MM.1S (cell line): Measurements from ENCODE around the gene GPR26.

Experiments used
- CTCF ChIP-seq: fragments of 300-600 bp; sonication (generic); IDR thresholded peaks from 2 replicates; pipeline ENCODE4 v1.5.1; 2016; ENCODE audit warnings: antibody characterized with exemption, low read length, mixed read lengths
- EZH2phosphoT487 ChIP-seq: fragments of 300-600 bp; sonication (generic); IDR thresholded peaks from 2 replicates; pipeline ENCODE4 v1.6.1; 2018; ENCODE audit warnings: antibody characterized with exemption, low read length

DNA sequence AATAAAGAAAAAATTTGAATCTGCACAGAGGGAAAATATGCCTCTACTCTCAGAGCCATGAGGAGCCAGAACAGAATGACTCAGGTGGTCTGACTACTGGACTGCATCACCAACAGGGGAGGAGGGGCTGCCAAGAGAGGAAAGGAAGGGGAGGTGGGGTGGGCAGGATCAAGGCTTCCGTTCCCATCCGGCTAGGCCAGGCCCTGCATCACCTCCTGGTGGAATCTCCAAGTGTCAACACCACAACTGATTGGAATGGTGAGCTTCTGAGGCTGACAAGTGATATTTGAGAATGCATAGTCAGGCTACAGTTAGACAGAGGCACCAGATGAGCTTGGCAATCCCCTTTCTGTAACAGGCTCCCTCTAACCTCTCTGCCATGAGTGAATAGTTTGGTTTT lies 10.4 kb upstream of the GPR26 start:
- TF ChIP-seq CTCF, result no peak
- no peak for TF ChIP-seq EZH2phosphoT487
